Left hindlimb (tissue), 1 donor: ENCODE data around the gene UNC5B.

ENCODE experiments used
- DNase-seq: peaks from one replicate; pipeline ENCODE4 v3.0.0-alpha.2; 2018

Gene UNC5B

DNA sequence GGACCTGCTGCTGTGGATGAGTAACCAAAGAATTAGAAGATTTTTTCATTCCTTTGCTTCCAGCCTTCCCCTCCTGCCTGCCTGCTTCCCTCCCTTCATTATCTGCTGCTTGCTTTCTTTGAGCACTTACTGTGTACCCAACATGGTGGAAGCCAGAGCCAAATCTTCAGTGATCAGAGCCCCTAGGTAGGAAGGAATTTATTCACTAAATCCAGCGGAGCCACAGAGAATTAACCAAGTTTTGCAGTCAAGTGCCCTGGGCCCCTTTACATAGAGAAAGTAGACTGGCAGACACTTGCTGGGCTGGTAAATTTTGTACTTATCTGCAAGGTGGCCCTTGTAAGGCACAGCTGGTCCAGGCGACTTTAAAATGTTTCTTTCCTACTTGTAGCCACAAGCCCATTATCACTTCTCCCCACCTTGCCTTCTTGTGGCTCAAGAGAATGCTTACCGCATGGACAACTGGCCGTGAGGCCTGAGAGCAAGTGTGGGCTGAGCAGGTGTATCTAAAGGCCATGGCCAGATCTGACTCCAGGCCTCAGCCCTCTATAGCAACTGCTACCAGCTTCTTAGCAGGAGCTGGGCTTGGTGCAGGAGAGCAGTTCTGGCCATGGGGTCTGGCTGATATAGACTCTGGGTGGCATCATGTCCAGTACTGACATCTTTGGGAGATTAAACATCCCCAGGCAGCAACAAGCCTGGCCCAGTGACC is 11.1 kb downstream of the UNC5B start:
- peak; percentile 6 for DNase-seq

DNA sequence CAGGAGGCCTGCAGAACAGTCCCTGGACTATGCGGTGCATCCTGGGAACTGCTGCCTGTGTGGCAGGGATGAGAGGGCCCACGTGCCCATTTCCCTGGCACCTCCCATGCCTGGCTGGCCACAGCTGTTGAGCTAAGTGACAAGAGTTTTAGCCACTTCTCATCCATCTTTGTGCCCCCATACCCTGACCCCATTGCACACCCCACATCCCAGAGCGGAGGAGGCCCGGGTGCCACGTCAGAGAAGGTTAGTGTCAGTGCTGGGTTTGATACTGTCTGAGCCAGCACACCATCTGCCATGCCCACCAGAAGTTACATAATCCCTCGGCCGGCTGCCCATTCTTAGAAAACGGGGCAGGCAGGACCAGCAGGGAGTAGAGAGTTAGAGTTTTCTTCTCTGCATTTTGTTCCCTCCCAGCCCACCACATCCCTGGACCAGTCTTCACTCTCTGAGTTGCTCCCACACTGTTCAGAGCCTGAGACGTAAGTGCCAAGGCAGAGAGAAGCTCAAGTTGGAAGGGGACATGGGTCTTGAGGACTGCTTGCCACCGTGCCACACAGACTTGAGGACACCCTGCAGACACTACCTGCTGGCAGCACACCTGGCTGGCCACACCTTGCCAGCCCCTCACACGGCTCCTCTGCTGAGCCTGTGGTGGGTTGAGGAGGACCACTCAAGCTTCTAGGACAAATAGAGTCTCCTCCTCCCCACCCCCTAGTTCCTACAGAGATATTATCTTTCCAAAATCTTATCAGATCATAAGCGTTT is 13.1 kb downstream of the UNC5B start:
- DNase-seq: peak; percentile 24

DNA sequence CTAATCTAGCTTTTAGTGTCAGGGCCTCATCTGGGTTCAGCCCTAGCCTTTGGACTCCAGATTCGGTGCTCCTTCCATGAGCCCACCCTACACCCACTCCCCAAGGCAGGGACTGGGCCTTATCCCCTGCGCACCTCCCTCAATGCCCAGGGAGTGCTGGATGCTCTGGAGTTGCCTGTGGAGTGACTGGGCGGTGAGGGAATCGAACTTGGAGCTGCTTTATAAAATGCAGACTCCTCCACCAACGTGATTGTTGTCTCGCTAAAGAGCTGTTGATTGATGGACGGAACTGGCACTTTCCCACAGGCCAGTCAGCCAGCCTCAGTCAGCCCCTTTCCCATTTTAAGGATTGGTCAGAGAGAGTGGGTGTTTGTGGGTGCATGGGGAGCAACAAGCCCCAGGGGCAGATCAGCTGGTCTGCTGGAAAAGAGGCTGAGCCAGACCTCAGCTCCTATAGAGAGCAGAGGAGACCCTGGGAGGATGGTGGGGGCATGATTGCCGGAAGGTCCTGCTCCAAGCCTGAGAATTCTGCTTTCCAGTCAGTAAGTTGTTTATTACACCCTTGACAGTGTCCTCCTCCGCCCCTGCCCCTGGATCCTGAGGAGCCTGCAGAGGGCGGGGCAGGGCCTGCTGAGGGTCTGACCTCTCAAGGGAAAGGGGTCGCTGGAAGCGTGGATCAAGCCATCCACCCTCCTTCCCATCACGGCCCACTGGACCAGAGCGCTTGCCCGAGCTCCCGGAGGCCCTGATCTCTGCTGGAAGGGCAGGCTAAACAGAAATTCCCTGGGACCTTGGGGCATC is 16.7 kb downstream of the UNC5B start:
- DNase-seq: peak; percentile 30

DNA sequence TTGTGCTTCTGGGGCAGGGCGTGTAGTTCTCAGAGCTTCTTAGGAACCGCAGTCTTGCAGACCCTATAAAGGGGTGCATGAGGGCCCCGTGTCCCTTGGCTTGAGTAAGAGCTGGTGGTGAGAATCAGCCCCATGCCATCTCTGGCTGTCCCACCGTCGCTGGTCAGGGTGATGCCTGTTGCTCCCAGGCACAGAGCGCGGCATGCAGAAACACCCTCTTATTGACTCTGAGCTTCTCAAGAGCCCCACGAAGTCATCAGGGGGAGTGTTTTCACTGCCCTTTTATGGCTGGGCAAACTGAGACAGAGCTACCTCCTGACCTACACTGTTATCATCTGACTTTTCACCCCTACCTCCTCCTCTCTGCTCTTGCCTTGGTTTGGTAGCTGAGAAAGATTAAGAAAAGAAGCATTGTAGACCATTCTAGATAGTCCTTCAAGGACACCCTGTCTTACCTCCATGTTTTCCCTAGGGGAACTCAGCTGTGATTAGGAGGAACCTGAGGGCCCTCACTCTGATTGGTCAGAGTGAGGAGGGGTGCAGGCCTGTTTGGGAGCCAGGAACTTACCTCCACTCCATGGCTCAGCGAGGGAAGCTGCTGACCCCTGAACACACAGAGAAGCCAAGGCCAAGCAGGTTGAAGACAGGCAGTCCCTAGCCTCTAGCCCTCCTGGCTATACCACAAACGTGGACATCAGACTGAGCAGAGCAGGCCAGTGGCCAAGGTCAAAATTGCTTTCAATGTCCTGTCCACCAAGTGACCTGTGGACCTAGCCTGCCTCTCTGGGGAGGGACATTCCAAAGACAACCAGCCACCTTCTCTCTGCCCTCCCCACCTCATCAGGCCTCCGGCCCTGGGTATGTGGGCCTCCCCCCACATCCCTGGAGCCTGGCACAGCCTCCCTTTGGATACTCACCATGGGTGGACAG is 17.6 kb downstream of the UNC5B start:
- DNase-seq: peak; percentile 16

DNA sequence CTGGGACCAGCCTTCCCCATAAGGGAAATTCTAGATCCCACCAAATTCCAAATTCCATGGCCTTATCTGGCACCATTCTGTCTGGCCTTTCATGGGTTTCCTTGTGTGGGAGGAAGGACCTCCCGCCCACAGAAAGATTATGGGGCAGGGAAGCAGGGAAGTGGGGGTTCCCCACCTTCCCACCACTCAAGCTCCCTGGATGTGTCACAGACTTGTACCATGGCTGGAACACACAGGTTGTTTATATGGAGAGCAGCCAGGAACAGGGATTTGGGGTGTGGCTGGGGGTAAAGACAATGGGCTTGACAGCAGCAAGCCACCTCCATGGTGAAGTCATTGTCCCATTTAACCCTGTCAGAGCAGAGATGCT is 18.3 kb downstream of the UNC5B start:
- no peak for DNase-seq

DNA sequence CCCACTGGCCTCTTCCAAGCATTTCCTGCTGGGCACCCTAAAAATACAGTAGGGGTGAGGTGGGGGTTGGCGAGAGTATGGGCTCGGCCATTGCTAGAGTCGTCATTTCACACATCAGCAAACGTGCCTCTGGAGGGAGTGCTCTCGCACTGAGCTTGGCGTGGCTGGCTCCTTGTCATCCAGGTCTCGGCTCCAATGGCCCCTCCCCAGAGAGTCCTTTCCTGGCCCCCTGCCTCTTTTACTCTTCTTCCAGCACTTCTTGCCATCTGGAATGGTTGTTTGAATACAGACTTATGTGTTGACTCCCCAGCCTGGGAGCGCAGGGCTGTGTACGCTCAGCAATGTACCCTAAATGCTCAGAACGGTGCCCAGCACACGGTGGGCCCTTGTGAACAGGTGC is 18.8 kb downstream of the UNC5B start:
- DNase-seq: no peak

DNA sequence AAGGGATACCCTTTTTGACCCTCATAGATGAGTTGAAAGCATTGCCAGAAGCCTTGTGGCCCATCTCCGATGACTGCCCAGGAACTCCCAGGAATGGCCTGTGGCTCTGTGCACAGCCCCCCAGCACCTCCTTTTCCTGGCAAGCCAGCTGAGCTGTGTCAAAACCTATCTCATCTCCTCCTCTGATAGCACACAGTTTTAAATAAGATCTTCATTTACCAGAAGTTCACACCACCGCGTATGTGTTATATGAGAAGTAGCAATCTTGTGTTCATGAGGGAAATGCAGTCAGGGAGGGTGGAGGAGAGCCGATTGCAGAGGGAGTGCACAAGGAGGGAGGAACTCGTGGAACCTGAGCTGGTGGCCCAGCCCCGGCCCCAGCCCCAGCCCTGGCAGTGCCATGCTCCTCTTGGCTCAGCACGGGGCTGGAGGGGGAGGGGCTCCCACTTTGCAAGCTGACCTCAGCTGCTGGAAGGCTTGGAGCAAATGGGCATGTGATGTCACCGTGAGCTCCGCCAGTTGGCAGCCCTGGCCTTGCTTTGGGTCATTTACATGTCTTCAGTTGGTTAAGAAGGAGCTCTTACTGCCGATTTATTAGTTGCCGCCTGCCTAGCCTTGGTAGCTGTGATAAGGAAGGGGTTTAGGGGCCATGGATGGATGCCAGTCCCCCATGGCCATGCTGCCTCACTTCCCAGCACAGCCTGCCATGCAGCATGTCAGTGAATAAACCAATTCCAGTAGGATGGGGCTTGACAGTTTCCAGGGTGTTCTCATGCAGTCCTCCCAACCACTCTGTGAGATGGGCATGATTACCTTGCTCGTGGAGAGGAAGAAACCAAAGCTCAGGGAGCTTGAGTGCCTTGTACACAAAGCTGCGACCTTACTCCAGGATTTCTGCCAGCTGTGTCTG is 20.0 kb downstream of the UNC5B start:
- peak; percentile 89 for DNase-seq

DNA sequence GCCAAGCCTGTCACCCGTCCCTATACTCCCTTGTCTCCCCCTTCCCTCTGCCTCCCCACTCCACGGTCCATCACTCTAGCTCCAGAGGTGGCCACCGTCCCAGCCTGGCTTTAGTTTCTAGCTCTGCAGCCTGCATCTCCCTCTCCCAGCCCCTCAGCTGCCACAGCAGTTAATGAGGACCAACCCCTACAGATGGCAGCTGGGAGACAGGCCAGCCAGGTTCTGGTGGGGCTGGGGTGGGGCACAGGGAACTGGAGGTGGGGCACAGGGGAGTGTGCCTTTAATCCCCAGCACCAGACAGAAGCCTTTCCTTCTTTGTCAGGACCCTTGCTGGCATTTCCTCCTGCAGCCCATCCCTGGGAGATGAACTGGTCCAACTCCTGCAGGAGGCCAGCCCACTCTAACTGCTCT is 21.1 kb downstream of the UNC5B start:
- DNase-seq: no peak

DNA sequence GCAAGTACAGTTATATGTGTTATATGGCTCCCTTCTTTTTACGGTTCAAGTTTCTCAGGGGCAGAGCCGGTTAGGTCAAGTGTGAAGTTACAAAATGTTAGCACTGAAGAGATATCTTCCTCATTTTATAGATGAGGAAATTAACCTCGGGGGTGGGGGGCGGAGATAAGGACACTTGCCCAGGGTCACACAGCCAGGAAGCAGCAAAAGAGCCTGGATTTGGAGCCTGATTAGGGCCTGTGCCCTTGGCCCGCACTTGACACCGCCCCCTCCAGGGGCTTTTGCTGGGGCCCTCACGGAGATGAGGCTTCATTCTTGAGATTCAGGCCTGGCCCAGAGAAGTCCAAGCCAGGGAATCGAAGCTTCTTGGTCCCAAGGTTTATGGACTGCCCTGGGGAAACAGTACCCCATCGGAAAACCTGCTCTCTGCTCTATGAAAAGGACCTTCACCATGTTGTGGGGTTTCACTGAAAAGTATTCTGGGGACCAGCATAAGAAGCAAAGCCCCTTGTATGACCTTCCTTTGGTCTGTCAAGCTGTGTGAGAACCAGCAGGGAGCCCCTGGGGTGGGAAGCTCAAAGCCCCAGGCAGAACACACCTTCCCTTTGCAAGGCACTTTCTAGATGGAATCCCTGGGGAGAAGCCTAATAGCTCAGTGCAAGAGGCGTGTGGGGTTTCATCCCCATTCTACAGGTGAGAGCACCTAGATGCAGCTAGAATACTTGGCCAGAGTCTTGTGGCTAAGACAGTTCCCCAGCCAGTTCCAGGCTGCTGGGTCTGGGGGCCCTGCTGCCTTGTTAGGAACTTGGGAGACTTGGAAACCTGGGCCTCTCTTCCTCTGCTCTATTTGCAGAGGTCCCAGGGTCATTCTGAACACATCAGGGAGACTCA is 21.9 kb downstream of the UNC5B start:
- DNase-seq: no peak

DNA sequence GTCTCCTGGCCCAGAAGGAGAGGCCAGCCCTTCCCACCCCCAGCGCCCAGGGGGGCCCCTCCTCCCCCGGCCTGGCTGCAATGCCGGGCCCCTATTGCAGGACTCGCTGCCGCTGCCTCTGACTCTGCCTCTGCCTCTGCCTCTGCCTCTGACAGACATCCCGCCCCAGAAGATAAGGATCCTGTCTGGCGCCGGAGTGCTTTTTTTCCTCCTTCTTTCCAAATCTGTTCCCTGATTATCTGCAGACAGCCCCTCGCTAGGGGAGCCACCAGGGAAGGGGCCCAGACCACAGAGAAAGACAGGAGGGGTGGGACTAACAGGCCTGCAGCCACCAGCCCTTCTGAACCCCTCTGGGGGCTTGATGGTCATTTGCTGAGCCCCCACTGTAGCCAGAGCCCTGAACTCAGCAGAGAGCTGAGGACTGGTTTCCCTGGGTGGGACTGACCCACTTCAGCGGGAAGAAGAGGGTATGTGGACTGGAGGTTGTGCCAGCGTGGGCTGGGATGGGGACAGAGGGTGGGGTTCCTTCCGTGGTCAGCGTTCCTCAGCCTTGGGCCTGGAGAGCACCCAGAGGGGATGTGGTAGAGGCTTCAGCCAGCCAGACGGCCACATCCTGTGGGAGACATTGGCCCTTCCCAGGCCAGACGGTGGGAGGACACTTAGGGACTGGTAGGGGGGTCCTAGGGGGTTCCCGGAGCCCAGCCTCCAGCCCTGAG is 22.8 kb downstream of the UNC5B start:
- DNase-seq: peak; percentile 86

DNA sequence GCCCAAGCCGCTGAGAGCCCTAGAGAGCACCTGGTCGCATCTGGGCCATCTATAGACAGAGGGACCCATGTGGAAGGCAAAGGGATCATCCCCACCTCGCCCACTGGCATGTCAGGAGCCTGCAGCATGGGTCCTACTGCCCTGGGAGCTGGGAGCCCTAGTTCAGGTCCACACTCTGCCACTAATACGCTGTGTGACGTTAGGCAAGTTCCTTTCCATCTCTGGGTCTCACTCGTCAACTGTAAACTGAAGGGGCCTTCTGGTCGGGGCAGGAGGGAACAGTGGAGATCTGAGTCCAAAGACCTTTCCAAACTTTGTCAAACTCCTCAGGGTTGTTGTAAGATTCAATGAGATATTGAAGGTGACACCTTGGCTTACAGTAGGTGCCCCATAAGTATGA is 23.4 kb downstream of the UNC5B start:
- no peak for DNase-seq

DNA sequence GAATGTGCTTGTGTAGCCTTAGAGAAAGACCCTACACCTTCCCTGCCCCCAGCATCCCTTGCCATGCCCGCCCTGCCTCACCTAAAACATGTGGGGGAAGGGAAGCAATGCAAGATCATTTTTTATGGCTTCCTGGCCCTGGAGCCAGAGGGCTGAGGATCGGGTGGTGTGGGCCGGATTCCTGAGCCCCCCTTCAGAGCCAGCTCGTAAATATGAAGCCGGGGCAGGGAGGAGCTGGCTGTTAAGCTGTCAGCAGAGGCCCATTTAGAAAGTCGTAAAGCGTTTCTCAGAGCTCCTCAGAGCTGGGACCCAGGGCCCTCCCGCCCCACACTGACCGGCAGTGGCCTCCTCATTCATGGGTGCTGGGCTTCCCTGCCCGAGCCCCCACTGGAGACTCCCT is 23.9 kb downstream of the UNC5B start:
- peak; percentile 72 for DNase-seq

DNA sequence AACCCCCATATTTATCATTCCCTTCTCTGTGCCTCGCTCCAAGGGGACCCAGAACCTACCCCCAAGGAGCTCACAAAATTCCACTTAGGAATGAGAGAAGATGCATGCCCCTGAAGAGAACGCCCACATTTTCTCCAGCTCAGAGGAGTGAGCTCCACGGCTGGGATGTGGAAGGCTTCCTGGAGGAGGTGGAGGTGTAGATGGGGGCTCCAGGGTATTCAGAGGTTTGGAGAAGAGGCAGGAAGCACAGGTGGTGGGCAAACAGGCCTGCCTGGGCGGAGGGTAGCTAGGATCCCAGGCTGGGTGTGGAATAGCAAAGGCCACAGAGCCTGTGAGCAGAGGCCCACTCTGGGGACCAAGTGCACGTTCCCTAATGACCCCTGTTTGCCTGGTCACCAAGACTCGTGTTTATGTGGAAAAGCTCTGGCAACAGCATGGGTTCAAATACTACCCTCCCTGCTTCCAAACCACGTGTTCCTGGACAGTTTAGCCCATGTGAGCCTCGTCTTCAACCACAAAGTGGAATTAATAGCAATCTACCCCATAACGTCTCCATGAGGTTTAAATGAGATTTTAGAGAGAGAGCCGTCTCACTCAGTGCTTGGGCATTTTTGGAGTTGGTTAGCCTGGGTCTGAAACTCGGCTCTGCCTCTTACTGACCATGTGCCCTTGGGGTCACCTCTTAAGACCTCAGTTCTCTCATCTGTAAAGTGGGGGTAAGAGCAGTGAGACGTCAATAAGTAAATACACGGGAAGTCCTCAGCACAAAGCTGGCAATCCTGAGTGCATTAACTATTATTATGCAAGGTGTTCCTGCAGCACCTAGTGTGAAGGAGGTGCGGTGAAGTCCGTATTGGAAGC is 24.7 kb downstream of the UNC5B start:
- no peak for DNase-seq

DNA sequence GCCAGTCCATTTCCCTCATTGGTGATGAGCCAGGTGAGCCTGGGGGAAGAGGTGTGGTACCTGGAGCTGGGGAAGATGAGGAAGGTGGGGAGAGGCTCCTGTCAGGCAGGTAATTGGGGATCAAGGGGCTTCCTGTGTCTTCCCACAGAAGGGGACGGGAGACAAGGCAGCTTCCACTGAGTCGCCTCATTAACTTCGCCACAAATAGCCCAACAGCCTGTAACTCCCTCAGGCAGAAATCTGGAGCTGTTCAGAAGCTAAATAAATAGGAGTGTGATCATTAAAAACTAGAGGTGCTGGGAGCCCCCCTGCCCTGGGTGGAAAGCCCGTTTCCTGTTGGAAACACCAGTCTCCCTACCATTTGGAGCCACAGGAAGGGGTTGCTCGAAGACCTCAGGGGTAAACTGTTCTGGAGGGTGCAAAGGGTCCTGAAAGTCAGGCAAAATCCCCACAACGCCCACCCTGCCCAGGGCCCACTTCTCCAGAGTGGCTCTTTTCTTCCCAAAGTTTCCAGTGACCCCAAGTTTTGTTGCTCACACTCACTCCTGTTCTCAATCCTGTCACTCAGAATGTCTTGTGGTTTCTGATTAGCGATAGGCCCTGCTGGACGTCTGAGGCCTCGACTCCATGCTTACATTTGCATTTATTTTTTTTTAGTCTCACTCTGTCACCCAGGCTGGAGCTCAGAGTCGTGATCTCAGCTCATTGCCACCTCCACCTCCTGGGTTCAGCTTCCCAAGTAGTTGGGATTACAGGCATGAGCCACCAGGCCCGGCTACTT is 25.7 kb downstream of the UNC5B start:
- no peak for DNase-seq

DNA sequence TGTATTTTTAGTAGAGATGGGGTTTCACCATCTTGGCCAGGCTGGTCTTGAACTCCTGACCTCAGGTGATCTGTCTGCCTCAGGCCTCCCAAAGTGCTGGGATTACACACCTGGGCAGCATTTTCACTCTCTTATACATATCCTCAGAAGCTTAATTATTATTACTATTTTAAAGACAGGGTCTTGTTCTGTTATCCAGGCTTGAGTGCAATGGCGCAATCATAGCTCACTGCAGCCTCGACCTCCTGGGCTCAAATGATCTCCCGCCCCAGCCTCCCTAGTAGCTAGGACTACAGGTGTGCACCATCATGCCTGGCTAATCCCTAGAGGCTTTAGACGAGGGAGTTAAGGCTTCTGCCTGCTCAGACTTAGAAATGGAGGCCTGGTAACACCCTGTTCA is 26.3 kb downstream of the UNC5B start:
- no peak for DNase-seq

DNA sequence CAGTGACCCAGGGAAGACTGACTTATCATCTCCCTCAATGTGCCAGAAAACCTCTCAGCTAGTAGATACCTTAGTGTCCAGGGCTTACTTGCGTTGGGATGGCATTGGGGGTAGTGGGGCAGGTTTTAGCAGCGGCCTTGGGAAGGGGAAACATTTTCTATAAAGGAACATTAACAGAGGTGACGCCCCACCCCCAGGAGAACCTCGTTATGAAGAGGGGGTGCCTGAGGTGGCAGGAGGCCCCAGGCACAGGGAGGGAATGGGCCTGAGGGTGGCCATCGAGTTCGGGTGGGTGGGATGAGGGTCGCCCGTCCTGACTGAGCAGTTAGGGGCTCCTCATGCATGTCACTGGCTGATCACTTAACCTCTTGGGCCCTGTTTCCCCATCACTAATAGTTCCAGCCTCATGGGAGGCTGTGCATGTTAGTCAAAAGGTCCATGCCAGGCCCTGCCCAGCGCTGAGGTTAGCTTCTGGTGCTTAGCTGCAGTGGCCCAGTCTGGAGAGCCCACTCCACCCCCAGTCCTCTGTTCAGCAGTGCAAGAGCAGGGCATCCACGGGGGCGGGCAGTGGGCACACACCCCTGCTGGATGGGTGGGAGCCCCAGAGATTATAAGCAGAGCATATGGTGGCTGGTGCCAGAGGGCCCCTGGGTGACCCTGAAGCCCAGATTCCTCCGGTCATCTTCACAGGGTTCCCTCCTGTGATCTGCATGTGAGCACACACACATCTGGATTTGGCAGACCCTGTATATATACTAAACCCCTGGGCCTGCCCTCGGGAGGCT is 27.0 kb downstream of the UNC5B start:
- no peak for DNase-seq
